ENCODE data around the gene COL5A1.

COL5A1 gene

GRCh38 chr9:134730761-134731496 lies 89.3 kb downstream of the COL5A1 start:
- DNase-seq = no peak

GRCh38 chr9:134731497-134732391 lies 90.1 kb downstream of the COL5A1 start:
- no peak for DNase-seq

- DNase-seq = no peak
Measured at GRCh38 chr9:134732392-134733110, 90.9 kb downstream of the COL5A1 start.

- DNase-seq = no peak
Measured at GRCh38 chr9:134733480-134734232, 92.1 kb downstream of the COL5A1 start.

- no peak for DNase-seq
Measured at GRCh38 chr9:134734270-134734669, 92.7 kb downstream of the COL5A1 start.

- DNase-seq = no peak
Measured at GRCh38 chr9:134735441-134736175, 94.0 kb downstream of the COL5A1 start.

GRCh38 chr9:134736791-134737497 lies 95.3 kb downstream of the COL5A1 start:
- no peak for DNase-seq

GRCh38 chr9:134737842-134738580 lies 96.4 kb downstream of the COL5A1 start:
- DNase-seq = no peak

- DNase-seq = peak; percentile 60
Measured at GRCh38 chr9:134738869-134739659, 97.5 kb downstream of the COL5A1 start.

- no peak for DNase-seq
Measured at GRCh38 chr9:134739660-134739968, 98.0 kb downstream of the COL5A1 start.

GRCh38 chr9:134740071-134740470 lies 98.5 kb downstream of the COL5A1 start:
- no peak for DNase-seq

GRCh38 chr9:134741846-134742245 lies 100.2 kb downstream of the COL5A1 start:
- DNase-seq = no peak

GRCh38 chr9:134742822-134743535 lies 101.4 kb downstream of the COL5A1 start:
- DNase-seq = peak; percentile 27

- DNase-seq = no peak
Measured at GRCh38 chr9:134743853-134744252, 102.2 kb downstream of the COL5A1 start.

GRCh38 chr9:134744385-134745295 lies 103.0 kb downstream of the COL5A1 start:
- no peak for DNase-seq

- DNase-seq = no peak
Measured at GRCh38 chr9:134747951-134748489, 106.4 kb downstream of the COL5A1 start.

- no peak for DNase-seq
Measured at GRCh38 chr9:134748591-134748990, 107.0 kb downstream of the COL5A1 start.
